HG03342 (cell line): ENCODE measurements around the gene XRCC4.
"Not testable (repeated sequence)": the region's sequence is repeated elsewhere in the genome, so short reads cannot be mapped to it uniquely, and the experiment has no call there.

Source experiments
- ATAC-seq: cut with Tn5 transposase; IDR thresholded peaks from one replicate; pipeline ENCODE4 v1.9.1; 2021; ENCODE audit warnings: mild to moderate bottlenecking, moderate library complexity; ENCODE audit not compliant: unreplicated experiment

XRCC4 gene

DNA sequence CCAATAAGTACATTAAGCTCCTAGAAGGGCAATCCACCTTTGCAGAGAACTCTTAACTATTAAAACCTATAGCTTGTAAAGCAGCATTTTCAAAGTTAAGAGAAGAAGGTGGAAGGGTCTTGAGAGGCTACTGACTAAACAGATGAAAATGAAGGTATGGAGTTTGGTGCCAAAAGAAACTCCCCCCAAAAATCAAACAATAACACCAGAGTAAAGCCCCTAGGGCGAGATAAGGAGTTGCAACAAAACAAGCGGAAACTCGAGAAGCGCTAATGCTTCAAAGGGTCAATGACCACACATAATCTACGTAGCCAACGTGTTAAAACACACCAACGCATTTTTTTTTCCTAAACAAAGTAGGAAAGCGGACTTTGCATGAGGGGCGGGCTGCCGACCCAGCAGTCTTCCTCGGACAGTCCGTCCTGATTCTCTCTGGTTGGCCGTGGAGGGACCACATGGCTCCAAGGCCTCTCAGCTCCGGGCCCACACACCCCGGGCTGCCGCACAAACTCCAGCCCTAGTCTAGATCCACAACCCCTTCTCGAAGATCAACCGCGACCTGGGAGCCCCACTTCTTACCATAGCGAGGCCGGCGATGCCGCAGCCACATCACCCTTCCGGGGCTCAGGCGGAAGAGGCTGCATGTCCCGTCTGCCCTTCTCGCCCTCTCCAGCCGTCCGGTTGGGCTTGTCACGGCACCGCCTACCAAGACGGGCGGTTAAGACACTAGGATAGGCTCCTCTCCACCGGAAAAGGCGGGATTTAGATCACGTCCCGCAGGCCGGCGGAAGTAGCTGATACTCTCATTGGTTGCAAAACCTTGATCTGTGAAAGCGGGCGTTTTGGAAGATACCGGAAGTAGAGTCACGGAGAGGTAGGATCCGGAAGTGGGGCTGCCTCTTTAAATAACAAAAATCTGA is at the start of gene XRCC4, which contains the start of gene TMEM167A:
TSS of gene XRCC4 (plus strand) at position 806 of the 920 bp plus-strand sequence. CDS start 27,373 bp downstream, outside the sequence.
TSS of gene TMEM167A (minus strand) at position 653 of the 920 bp plus-strand sequence. CDS start at position 582, 71 bp downstream.
- peak; percentile 97 for ATAC-seq

DNA sequence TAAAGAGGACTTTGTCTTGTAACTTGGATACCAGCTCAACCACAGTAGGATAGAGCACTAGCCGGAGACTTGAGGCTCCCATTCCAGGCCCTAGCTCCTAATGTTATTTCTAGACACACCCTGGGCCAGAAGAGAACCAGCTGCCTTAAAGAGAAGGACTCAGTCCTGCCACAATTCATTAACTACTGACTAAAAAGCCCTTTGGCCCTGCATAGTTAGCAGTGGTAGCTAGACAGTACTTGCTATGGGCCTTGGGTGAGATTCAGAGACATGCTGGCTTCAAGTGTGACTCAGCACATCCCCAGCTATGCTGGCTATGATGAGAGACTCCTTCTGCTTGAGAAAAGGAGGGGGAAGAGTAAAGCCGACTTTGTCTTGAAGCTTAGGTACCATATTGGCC is 47.4 kb upstream of the XRCC4 start:
- ATAC-seq, result no peak

DNA sequence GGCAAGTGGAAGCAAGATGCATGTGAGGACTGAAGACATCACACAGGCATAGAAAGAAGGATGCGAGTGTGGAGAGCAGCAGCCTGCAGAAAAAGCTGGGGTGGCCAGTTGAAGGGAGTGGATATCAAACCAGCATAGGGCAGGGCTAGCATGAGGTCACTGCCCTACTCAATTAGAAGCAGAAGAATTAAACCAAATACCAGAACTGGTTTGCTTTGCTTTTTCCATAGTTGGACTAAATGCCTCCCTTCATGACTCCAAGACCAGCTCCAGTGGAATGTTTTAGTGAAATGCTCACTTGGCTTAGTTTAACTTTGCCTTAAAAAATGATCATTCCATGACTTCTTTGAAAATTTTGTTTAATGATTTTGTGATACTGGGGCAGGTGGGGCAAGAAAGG is 46.0 kb upstream of the XRCC4 start:
- no peak for ATAC-seq

DNA sequence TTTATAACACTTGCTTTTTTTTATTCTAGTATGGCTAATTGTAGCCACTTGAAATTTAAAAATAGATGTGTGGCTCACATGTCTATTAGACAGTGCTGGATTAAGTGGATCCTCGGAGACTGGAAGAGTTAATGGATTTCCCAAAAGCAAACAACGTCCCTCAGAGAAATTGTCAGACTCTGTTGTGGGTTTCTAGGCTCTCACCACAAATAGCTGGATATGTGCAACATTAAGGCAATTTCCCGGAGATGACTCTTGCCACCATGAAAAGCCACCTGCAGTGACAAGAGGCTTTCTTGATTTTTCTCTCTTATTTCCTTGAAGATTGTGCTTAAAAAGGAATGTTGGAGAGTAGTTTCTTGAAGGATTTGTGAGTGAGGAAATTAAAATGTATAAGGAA is 43.3 kb upstream of the XRCC4 start:
- no peak for ATAC-seq

DNA sequence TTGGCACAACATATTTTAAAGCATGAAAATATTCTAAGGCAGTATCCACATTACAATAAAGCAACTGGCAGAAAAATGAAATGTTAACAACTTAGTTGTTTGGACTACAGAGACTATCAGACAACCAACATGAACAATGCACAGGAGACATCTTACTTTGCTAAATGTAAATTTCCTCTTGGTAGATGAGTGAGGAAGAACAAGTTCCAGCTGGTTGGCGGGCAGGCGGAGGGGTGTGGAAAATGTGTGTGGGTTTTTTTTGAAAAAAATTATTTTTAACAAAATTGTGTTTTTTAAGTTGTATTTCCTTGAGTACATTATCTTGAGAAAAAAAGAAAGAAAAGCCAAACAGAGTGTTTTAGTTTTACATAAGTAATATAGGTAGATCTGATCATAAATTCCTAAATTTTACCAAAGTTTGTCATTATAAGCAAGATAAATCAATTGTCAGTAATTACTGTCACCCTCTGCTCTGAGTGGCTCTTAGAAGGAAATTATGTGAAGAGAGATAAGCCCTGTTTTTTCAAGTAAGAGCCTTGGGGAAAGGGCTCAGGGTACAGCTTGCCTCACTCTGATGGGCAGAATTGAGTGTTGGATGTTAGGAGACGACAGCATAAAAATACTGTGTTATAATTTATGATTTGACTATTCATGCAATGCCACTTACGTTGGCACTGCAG is 42.7 kb upstream of the XRCC4 start:
- no peak for ATAC-seq

DNA sequence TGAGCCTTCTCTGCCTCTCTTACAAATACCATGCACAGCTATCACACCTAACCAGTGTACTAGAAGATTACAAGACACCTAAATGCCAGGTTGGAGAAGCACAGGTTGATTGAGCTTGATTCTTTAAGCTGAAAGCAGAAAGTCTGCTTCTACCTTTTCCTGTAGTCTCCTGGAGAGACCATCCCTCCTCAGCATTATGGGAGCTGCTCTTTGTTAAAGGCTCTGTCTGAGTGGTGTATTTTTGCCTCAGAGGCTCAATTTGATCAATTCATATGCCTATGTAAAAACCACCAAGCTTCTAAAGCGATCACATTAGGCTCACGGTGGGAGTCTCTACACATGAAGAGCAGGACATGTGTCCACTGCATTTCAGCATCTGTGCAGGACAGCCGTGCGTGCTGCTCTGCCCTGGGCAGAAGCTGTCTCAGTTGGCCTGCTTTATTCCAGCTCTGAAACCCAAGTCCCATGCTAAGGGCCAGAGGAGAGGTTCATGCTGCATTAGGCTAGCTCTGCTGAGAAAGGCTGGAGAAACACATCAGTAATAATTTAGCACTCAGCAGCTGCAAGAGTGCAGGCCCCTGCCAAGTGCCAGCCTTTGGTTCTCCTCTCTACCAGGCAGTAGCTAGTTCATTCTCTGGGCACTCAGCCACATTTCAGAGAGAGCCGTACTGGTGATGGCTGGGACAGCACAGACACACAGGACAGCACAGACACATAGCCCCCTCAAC is 41.8 kb upstream of the XRCC4 start:
- ATAC-seq, result no peak

DNA sequence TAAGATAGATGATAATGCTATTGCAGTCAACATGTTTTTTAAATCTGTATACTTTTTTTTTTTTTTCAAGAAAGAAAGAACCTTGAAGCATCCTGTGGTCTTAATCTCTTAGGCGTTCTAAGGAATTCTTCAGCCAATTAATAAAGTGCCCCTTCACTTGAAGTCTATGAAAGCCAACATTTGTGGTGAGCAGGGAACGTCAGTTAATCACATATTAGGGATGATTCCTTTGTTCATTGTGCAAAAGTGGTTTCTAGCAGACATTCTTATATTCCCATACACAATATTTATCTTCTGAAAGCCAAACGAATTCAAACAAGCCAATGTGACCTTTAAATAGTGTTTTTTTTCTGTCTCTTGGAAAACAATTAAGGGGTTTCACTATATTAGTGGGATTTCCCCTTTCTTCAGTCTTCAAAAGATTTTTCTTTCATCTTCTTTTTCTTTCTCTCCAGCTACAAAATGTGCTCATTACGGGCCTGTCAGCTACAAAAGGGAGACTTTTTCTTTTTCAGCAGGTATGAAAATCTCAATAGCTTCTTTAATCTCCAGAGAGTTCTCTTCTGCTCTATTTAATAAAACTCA is 40.3 kb upstream of the XRCC4 start:
- ATAC-seq, result no peak

DNA sequence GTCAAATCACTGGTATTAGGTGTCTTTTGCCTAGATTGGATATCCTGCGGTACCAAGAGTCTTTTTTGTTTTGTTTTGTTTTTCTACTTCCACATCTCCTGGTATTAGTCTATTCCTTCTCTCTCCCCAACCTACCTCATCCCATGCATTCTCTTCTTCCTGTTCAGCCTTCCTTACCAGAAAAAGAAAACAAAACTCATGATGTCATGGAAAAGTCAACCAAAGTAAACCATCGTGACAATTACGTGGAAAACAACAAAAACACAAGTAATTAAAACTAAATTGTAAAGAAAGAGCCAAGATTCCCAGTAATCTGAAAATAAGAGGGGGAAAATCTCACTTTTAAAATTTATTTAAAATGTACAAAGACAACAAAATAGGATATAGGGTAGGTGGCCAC is 38.4 kb upstream of the XRCC4 start:
- ATAC-seq, result no peak

DNA sequence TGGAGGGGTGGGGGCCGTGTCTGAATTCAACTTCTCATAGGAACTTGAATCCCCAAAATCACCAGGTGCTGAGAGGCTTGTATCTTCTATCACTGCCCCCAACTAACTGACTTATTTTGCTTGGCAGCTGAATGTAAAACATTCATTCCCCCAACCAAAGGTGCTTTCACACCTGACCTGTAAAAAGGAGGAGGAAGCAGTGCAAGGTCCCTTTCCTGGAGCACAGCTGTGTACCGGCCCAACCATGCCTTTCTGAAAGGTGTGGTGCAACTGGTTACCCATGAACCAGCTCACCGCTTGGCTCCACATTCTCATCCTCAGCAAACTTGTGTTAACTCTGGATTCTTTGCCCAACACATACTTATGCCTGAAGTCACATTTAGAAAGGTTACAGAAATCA is 34.8 kb upstream of the XRCC4 start:
- no peak for ATAC-seq

DNA sequence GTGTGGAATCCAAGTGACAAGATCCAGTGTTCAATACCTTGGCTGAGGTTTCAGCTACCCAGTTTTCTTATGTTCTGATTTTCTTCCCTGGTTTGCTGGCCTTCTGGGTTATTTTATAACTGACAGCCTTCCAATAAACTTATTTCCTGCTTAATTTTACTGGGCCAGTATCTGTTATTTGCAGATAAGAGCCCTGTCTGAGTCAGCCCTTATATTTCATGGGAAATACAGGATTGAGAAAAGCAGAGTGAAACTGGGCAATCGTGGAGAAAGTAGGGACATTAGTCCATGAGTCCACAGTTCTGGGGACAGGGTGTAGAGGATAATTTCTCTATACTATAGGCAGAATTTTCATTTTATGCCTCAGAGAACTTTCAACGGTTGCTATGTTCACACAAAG is 32.4 kb upstream of the XRCC4 start:
- no peak for ATAC-seq

DNA sequence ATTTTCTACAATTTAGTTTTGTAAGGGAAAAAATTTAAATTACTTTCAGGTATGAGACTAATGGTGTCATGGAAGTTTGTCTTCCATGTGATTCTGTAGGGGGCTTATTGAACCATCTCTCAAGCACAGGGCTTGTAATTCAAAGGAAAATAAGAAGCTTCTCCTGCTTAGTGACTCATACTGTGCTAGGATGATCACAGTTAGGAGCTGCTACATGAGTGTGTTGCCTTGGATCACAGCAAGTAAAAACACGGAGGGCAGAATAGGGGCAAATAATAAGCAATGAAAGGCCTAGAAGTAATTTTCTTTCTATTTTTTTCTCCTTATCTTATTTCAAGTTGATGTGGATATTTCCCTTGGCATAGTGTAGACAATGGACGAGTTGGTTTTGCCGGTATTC is 29.1 kb upstream of the XRCC4 start:
- ATAC-seq, result no peak

DNA sequence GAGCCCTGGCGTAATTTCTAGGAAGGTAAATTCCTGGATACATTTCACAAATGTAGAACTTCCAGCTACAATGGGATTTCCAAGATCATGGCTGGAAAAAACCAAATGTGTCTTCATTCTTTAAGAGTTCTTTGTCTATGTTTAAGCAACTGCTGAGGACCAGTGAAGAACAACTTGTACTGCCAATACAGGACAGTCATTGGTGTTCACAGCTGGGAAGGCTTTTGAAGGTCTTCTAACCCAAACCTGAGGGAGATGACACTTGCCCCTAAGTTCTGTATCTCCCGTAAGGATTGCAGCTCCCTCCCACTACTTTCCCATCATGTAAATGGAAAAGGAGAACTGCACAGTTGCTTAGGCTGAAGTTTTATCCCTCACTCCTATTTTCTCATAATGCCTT is 28.5 kb upstream of the XRCC4 start:
- no peak for ATAC-seq

DNA sequence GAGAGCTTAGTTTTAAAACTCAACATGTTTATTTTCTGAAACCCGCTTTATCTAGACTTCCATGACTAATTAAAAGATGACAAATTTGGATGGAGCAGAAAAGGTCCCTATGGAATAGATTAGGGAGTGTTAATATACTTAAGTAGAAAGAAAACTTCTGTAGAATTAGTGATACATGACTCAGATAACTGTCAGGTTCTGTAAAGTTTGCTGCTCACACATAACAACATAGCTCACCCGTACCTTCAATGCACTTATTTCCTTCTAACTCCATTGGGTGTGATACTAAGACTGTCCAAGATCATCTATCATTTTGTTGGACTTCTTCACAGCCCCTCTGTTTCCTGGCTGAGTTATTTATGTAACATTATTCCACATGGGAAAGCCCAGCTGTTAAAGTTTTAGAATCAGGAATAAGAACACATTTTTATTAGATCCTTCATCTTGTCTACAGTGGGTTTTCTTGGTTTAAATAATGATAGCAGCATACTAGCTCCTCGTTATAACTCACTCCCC is 27.9 kb upstream of the XRCC4 start:
- no peak for ATAC-seq

DNA sequence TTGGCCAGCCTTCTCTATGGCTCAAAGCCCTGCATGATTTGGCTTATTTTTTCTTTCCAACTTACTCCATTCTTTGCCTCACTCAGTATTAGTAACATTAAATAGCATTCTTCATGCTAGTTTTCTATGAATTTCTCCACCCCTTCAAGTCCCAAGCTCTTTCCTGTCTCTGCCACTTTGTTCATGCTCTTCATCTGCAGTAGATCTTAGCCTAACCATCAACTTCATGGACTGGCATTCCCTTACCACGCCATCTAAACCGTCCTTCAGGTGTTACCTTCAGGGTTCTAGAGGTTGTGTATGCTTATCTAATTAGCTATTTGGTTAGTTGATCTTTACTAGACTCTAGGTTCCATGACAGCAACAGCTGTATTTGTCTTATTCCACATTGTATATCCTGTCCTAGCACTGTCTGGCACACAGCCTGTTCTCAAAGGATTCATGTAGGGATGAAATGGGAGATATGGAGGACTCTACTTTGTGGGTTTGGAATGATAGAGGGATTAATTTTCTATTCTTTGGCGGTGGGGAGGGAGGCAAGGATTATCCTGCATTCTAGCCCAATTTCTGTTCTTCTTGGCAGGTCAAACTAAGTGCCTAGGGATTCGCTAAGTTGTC is 26.5 kb upstream of the XRCC4 start:
- ATAC-seq, result no peak

DNA sequence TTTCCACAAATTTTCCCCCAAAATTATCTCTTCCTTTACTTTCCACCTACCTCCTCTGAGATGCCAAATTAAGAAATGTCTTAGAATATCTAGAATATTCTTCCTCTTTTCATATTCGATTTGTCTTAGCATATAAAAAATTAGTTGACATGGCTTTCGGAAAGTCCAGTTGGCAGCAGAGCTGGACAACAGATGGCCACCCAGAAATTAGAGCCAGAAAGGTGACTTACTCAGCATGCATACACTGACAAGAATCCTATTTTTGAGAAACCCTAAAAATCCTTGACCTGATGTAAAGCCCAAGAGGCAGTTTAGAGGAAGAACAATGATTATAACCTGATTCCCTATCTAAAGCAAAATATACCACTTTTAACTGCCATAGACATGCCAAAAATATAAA is 22.2 kb upstream of the XRCC4 start:
- no peak for ATAC-seq

DNA sequence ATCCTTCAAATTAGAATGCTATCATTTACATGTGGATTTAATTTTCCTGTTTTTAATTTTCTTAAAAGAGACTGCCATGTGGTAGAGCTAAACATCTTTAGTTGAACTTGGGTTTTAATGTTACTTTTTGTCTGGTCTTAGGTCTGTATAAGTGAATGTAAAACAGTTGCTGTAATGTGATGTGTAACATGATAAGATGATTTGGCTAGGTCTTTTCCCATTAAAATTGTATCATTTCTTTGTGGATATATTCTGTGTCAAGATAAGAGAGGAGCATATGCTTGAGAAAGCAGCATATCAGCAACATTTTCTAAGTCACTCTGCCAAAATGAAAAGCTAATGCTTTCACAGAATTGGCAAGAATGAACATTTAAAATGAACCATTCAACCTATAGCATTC is 18.6 kb upstream of the XRCC4 start:
- ATAC-seq, result no peak

DNA sequence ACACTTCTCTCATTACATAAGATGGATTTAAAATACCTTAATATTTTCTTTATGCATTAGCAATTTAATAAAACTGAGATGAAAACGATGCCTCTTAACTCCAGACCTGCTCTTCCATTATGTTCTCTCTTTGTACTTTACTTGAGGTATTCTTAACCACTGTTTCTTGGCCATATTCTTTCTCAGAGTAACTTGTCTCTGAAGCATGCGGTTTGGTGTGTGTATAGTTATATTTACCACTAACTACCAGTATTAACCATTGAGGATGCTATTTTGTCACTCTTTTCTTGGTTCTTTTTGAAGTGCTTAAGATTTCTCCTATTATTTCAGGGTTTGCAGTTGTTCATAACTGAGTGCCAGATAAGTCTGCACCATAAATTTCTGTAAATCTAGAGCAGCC is 18.0 kb upstream of the XRCC4 start:
- ATAC-seq, result no peak

DNA sequence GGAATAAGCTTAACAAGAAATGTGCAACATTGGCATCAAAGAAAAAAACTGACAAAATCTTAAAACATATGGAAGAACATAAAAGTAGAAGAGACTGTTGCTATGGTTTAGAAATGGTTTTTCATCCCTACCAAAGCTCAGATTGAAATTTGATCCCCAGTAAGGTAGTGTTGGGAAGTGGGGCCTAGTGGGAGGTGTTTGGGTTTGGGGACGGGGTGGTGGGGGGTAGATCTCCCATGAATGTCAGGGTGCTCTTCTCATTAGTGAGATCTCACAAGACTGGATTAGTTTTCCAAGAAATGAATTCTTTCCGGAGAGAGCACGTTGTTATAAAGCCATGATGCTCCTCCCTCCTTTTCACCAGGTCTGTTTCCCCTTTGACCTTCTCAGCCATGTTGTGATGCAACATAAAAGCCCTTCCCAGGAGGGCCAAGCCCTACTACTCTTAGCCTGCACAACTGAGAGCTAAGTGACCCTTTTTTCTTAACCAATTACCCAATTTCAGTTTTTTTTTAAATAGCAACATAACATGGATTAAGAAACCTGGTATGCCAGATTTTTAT is 10.7 kb upstream of the XRCC4 start:
- ATAC-seq, result no peak

DNA sequence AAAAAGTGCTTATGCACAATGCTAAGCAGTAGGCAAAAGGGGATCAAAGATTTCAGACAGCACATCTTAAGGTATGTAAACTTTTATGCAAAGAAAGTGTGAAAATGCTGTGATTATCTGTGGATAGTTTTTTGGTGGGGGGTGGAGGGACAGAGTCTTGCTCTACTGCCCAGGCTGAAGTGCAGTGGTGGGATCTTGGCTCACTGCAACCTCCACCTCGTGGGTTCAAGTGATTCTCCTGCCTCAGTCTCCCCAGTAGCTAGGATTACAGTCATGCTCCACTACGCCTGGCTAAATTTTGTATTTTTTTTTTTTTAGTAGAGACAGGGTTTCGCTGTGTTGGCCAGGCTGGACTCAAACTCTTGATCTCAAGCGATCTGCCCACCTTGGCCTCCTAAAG is 10.0 kb upstream of the XRCC4 start:
- not testable (repeated sequence) for ATAC-seq
